Endothelial cell of coronary artery (primary cell): ENCODE results near the gene SAA1. TPM values are rescaled to one million over a fixed set of nuclear protein-coding genes. Genes with fewer than 3 reads are reported as not detected.

Experiments
- total RNA-seq: library from RNA; depleted of rRNA; stranded (reverse); fragments of >200 nt; gene quantifications from 2 replicates; pipeline ENCODE4 v1.2.3, GENCODE V29; 2014

SAA1 gene
- total RNA-seq, result not detected in 2 replicates

GRCh38 chr11:18265949-18266348 is at the start of gene SAA1:
SAA1 (plus strand) TSS chr11:18266264; CDS start chr11:18266888, 624 bp downstream.

GRCh38 chr11:18236664-18237356 is 29.3 kb upstream of the SAA1 start, which contains the start of gene SAA4:
SAA4 (minus strand) TSS chr11:18236802; CDS start chr11:18235926, 876 bp downstream.

GRCh38 chr11:18248561-18248960 is 17.5 kb upstream of the SAA1 start, which contains the start of gene SAA2:
SAA2 (minus strand) TSS chr11:18248668; CDS start chr11:18248011, 657 bp downstream.

Other genes starting within 250 kb of the SAA1 start
- under 0.01 TPM in 2 replicates for gene TPH1, start 220.0 kb upstream of the SAA1 start, total RNA-seq
- gene SAAL1, start 160.2 kb upstream of the SAA1 start, total RNA-seq, result 20.0 and 21.5 TPM in 2 replicates
- gene MRGPRX3, start 133.7 kb upstream of the SAA1 start, total RNA-seq, result 0.09 TPM in 1 of 2 replicates, not detected in the other
- not detected in 2 replicates for gene MRGPRX4, start 93.4 kb upstream of the SAA1 start, total RNA-seq
- not detected in 2 replicates for gene SAA4, start 29.5 kb upstream of the SAA1 start, total RNA-seq
- gene SAA2, start 17.6 kb upstream of the SAA1 start, total RNA-seq, result not detected in 2 replicates
- 32.2 and 36.2 TPM in 2 replicates for gene HPS5, start 55.9 kb downstream of the SAA1 start, total RNA-seq
- 47.4 and 48.7 TPM in 2 replicates for gene GTF2H1, start 56.3 kb downstream of the SAA1 start, total RNA-seq
- gene LDHA, start 128.3 kb downstream of the SAA1 start, total RNA-seq, result 446 and 1,246 TPM in 2 replicates
- 0.09 and 0.36 TPM in 2 replicates for gene LDHC, start 146.1 kb downstream of the SAA1 start, total RNA-seq
- not detected in 2 replicates for gene LDHAL6A, start 189.6 kb downstream of the SAA1 start, total RNA-seq